SHP77 treated with DMSO at 0.1 percent for 48 hours (cell line): Measurements from ENCODE around the gene TARS2.

Source experiments
- DNase-seq: peaks from one replicate; lab custom pipeline; 2025; lab: John Stamatoyannopoulos, UW

TARS2 gene

DNA sequence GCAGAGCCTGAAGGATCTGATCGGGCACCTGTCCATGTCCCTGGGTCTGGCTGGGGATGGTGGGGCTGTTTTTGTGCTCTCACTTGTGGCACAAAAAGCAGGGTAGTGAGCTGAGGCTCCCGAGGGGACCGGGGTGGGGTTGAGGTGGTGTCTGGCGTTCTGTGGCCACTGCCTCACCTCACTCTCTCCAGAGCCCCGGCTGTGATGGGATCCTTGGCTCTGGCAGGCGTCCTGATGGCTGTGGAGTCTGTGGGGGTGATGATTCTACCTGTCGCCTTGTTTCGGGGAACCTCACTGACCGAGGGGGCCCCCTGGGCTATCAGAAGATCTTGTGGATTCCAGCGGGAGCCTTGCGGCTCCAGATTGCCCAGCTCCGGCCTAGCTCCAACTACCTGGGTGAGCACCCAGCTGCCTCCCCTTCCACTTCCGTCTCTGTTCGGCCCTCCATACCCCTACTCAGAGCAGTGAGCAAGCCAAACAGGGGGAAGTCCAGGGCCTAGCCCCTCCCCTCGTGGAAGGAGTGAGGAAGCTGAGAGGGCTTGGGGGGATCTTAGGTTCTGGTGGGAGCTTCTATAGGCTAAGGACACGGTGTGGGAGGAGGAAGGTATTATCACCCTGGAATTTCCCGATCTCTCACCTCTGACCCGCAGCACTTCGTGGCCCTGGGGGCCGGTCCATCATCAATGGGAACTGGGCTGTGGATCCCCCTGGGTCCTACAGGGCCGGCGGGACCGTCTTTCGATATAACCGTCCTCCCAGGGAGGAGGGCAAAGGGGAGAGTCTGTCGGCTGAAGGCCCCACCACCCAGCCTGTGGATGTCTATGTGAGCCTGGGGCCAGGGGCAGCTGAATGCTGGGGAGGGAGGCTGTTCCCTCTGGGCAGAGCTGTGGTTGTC, 69.0 kb downstream of the TARS2 start:
- DNase-seq: no peak

DNA sequence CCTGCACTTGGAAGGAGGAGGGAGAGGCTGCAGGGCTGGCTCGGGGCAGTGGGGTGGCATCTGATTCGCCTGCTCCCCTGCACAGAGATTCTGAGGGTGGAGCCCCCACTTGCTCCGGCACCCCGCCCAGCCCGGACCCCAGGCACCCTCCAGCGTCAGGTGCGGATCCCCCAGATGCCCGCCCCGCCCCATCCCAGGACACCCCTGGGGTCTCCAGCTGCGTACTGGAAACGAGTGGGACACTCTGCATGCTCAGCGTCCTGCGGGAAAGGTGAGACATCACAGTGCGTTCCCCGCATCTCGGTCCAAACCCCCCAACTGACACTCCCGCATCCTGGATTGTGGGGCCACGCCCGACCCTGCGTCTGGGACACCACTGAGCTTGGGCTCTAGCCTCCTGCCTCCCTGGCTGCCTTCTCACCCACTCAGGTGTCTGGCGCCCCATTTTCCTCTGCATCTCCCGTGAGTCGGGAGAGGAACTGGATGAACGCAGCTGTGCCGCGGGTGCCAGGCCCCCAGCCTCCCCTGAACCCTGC, 69.9 kb downstream of the TARS2 start:
- no peak for DNase-seq
